GM03348 (cell line): Measurements from ENCODE around the gene DENND4A.
"Not testable (repeated sequence)": the region's sequence is repeated elsewhere in the genome, so short reads cannot be mapped to it uniquely, and the experiment has no call there.

Experiments
- DNase-seq: peaks from one replicate; pipeline ENCODE4 v3.0.0; 2012; ENCODE audit warnings: low spot score

DENND4A gene

GRCh38 chr15:65789105-65789504 lies 3.0 kb downstream of the DENND4A start:
- no peak for DNase-seq

GRCh38 chr15:65787260-65787659 lies 4.8 kb downstream of the DENND4A start:
- no peak for DNase-seq

- no peak for DNase-seq
These were observed 6.9 kb downstream of the DENND4A start for GRCh38 chr15:65785151-65785550.

GRCh38 chr15:65783872-65784271 lies 8.2 kb downstream of the DENND4A start:
- no peak for DNase-seq

GRCh38 chr15:65782096-65782495 lies 10.0 kb downstream of the DENND4A start:
- DNase-seq, result no peak

- not testable (repeated sequence) for DNase-seq
These were observed 13.4 kb downstream of the DENND4A start for GRCh38 chr15:65778701-65779100.

GRCh38 chr15:65778269-65778668 lies 13.8 kb downstream of the DENND4A start:
- no peak for DNase-seq

- no peak for DNase-seq
These were observed 14.2 kb downstream of the DENND4A start for GRCh38 chr15:65777843-65778242.

- no peak for DNase-seq
These were observed 15.0 kb downstream of the DENND4A start for GRCh38 chr15:65777053-65777452.

- DNase-seq, result no peak
These were observed 18.5 kb downstream of the DENND4A start for GRCh38 chr15:65773386-65774111.

- DNase-seq, result peak; percentile 9
These were observed 19.2 kb downstream of the DENND4A start for GRCh38 chr15:65772930-65773329.

- DNase-seq, result no peak
These were observed 20.2 kb downstream of the DENND4A start for GRCh38 chr15:65771870-65772269.

GRCh38 chr15:65769482-65769881 lies 22.6 kb downstream of the DENND4A start:
- no peak for DNase-seq

GRCh38 chr15:65767895-65768294 lies 24.2 kb downstream of the DENND4A start:
- no peak for DNase-seq

- DNase-seq, result no peak
These were observed 24.9 kb downstream of the DENND4A start for GRCh38 chr15:65767264-65767595.

GRCh38 chr15:65766422-65767263 lies 25.4 kb downstream of the DENND4A start:
- DNase-seq, result no peak

- DNase-seq, result no peak
These were observed 27.0 kb downstream of the DENND4A start for GRCh38 chr15:65765106-65765505.

GRCh38 chr15:65762914-65763787 lies 28.9 kb downstream of the DENND4A start:
- no peak for DNase-seq

- DNase-seq, result no peak
These were observed 29.7 kb downstream of the DENND4A start for GRCh38 chr15:65762399-65762798.

- DNase-seq, result no peak
These were observed 30.7 kb downstream of the DENND4A start for GRCh38 chr15:65761210-65761926.

GRCh38 chr15:65759441-65759840 lies 32.7 kb downstream of the DENND4A start:
- DNase-seq, result no peak

GRCh38 chr15:65758242-65758641 lies 33.9 kb downstream of the DENND4A start:
- DNase-seq, result no peak
